A549 treated with CpdA at 1 μM for 4 hours (cell line): Measurements from ENCODE around the gene GSTM5. TPM values are rescaled to one million over a fixed set of nuclear protein-coding genes. Genes with fewer than 3 reads are reported as not detected.

Source experiments
- total RNA-seq: library from RNA; stranded (reverse); fragments of 200-300 nt; extraction: Qiagen RNA extraction; gene quantifications from 5 replicates; pipeline ENCODE4 v1.2.3, GENCODE V29; 2022; ENCODE audit warnings: low read depth

GSTM5 gene
- total RNA-seq: not detected in 5 replicates

GRCh38 chr1:109711593-109712320 is at the start of gene GSTM5:
GSTM5 (plus strand) TSS chr1:109712251; CDS start chr1:109712313, 62 bp downstream.

GRCh38 chr1:109667452-109668122 is 44.5 kb upstream of the GSTM5 start, which contains the start of gene GSTM2:
GSTM2 (plus strand) TSS chr1:109668057; CDS start chr1:109668116, 59 bp downstream.

GRCh38 chr1:109687641-109688499 is 24.2 kb upstream of the GSTM5 start, which contains the start of gene GSTM1:
GSTM1 (plus strand) TSS chr1:109687817; CDS start chr1:109687874, 57 bp downstream.

GRCh38 chr1:109740615-109741373 is 28.7 kb downstream of the GSTM5 start, which contains the start of gene GSTM3:
GSTM3 (minus strand) TSS chr1:109741038; CDS start chr1:109740287, 751 bp downstream.

GRCh38 chr1:109763646-109764415 is 51.8 kb downstream of the GSTM5 start, which contains the start of gene EPS8L3:
EPS8L3 (minus strand) TSS chr1:109763923; CDS start chr1:109761749, 2,174 bp downstream.

Other genes with a start within 250 kb of the GSTM5 start
- gene SYPL2, start 245.7 kb upstream of the GSTM5 start, total RNA-seq: 0.07 to 0.23 TPM (median 0.13 TPM) in 5 replicates
- gene ATXN7L2, start 228.3 kb upstream of the GSTM5 start, total RNA-seq: 1.7 to 2.8 TPM (median 2.6 TPM) in 5 replicates
- gene CYB561D1, start 218.2 kb upstream of the GSTM5 start, total RNA-seq: 3.2 to 5.0 TPM (median 4.0 TPM) in 5 replicates
- 0.84 to 1.3 TPM (median 1.2 TPM) in 5 replicates for gene AMIGO1, start 202.5 kb upstream of the GSTM5 start, total RNA-seq
- gene GPR61, start 172.4 kb upstream of the GSTM5 start, total RNA-seq: not detected in 5 replicates
- gene GNAI3, start 163.6 kb upstream of the GSTM5 start, total RNA-seq: 4.6 to 5.5 TPM (median 4.8 TPM) in 5 replicates
- gene GNAT2, start 92.6 kb upstream of the GSTM5 start, total RNA-seq: 0.06 to 0.54 TPM in 2 of 5 replicates, not detected in the others
- 25.2 to 33.1 TPM (median 31.1 TPM) in 5 replicates for gene AMPD2, start 92.4 kb upstream of the GSTM5 start, total RNA-seq
- gene GSTM4, start 56.2 kb upstream of the GSTM5 start, total RNA-seq: 7.9 to 10.1 TPM (median 9.5 TPM) in 5 replicates
- gene GSTM2, start 44.2 kb upstream of the GSTM5 start, total RNA-seq: 3.2 to 5.1 TPM (median 3.4 TPM) in 5 replicates
- gene GSTM1, start 24.4 kb upstream of the GSTM5 start, total RNA-seq: not detected in 5 replicates
- gene GSTM3, start 28.8 kb downstream of the GSTM5 start, total RNA-seq: 21.7 to 28.1 TPM (median 24.7 TPM) in 5 replicates
- 0.87 to 1.8 TPM (median 1.2 TPM) in 5 replicates for gene EPS8L3, start 51.7 kb downstream of the GSTM5 start, total RNA-seq
- gene CSF1, start 198.6 kb downstream of the GSTM5 start, total RNA-seq: 18.1 to 27.0 TPM (median 25.7 TPM) in 5 replicates